ENCODE results near the gene NOTCH3. TPM values are rescaled to one million over a fixed set of nuclear protein-coding genes. Genes with fewer than 3 reads are reported as not detected.

NOTCH3 gene
- total RNA-seq, 4 donors from 2014 or later = 19.1 to 54.8 (median 35.4) TPM

- WGBS, 2 donors (ENCODE audit: low coverage in 1 of 2) = 0% methylated on average over 7 to 18 of the region's 61 CpGs
- Histone ChIP-seq H3K27ac (peak overlapping the region; percentile 68 to 97 (median 93)), H3K4me3 (peak overlapping the region; percentile 56 to 68), H3K9me3 (no peaks in the 10 kb centered on the region), H3K36me3 (peaks cover 0 to 29% of the 10 kb centered on the region in 2 donors), H3K27me3 (no peaks in the 10 kb centered on the region), H3K4me1 (peaks cover 0 to 39% (median 15%) of the 10 kb centered on the region in 3 donors)
- peak; percentile 97 for ATAC-seq
- no peak for TF ChIP-seq EP300 (IDR thresholded peaks at IDR 0.05)
- peak; percentile 21 to 50 for TF ChIP-seq POLR2A (IDR thresholded peaks at IDR 0.05)
- TF ChIP-seq POLR2AphosphoS5 (IDR thresholded peaks at IDR 0.05) = peak; percentile 88
- TF ChIP-seq CTCF (IDR thresholded peaks at IDR 0.05) = peak in 1 of 4 experiments; percentile 46
Measured at GRCh38 chr19:15125232-15126067, 75.3 kb downstream of the NOTCH3 start.

GRCh38 chr19:15124572-15125231, 76.1 kb downstream of the NOTCH3 start:
- no peaks in the 10 kb centered on the region for H3K9me3 ChIP-seq
- H3K27me3 ChIP-seq = no peaks in the 10 kb centered on the region
- 8 to 11% methylated on average over 1 to 7 of the region's 33 CpGs for WGBS, 2 donors (ENCODE audit: low coverage in 1 of 2)
- no peak for TF ChIP-seq POLR2A (IDR thresholded peaks at IDR 0.05)
- TF ChIP-seq EP300 (IDR thresholded peaks at IDR 0.05) = no peak
- TF ChIP-seq CTCF (IDR thresholded peaks at IDR 0.05) = no peak
- TF ChIP-seq POLR2AphosphoS5 (IDR thresholded peaks at IDR 0.05) = no peak
- peak overlapping the region; percentile 56 to 68 for H3K4me3 ChIP-seq
- peaks cover 0 to 36% of the 10 kb centered on the region in 2 donors for H3K36me3 ChIP-seq
- H3K27ac ChIP-seq = peak overlapping the region; percentile 68 to 97 (median 93)
- H3K4me1 ChIP-seq = peaks cover 0 to 39% (median 15%) of the 10 kb centered on the region in 3 donors
- no peak for ATAC-seq

GRCh38 chr19:15123900-15124299, 76.9 kb downstream of the NOTCH3 start:
- peaks cover 0 to 39% (median 15%) of the 10 kb centered on the region in 3 donors for H3K4me1 ChIP-seq
- H3K9me3 ChIP-seq = no peaks in the 10 kb centered on the region
- H3K36me3 ChIP-seq = peaks cover 0 to 44% of the 10 kb centered on the region in 2 donors
- peak overlapping the region in 1 of 2 donors; percentile 68 for H3K4me3 ChIP-seq
- no peaks in the 10 kb centered on the region for H3K27me3 ChIP-seq
- H3K27ac ChIP-seq = peak overlapping the region in 3 of 4 donors; percentile 93 to 97 (median 93)
- peak; percentile 11 for ATAC-seq
- 33% methylated on average over 1 of the region's 5 CpGs; no CpG with 5 or more reads in 1 of the 2 donors for WGBS, 2 donors (ENCODE audit: low coverage in 1 of 2)
- TF ChIP-seq EP300 (IDR thresholded peaks at IDR 0.05) (no peak), POLR2A (IDR thresholded peaks at IDR 0.05) (no peak), POLR2AphosphoS5 (IDR thresholded peaks at IDR 0.05) (peak; percentile 89)

- no peaks in the 10 kb centered on the region for H3K27me3 ChIP-seq
- ATAC-seq = no peak
- H3K9me3 ChIP-seq = no peaks in the 10 kb centered on the region
- TF ChIP-seq POLR2AphosphoS5 (IDR thresholded peaks at IDR 0.05) (no peak), POLR2A (IDR thresholded peaks at IDR 0.05) (no peak), CTCF (IDR thresholded peaks at IDR 0.05) (no peak), EP300 (IDR thresholded peaks at IDR 0.05) (no peak)
- peak overlapping the region in 1 of 2 donors; percentile 68 for H3K4me3 ChIP-seq
- 71% methylated on average over 1 of the region's 22 CpGs; no CpG with 5 or more reads in 1 of the 2 donors for WGBS, 2 donors (ENCODE audit: low coverage in 1 of 2)
- peak overlapping the region in 3 of 4 donors; percentile 93 to 97 (median 93) for H3K27ac ChIP-seq
- peaks cover 0 to 51% of the 10 kb centered on the region in 2 donors for H3K36me3 ChIP-seq
- peaks cover 0 to 39% (median 15%) of the 10 kb centered on the region in 3 donors for H3K4me1 ChIP-seq
Measured at GRCh38 chr19:15123031-15123890, 77.5 kb downstream of the NOTCH3 start.

All from gastroesophageal sphincter (tissue), 4 donors.